SHP77 treated with DMSO at 0.1 percent for 48 hours (cell line): ENCODE measurements around the gene ADARB1.

Experiments used
- DNase-seq: peaks from one replicate; lab custom pipeline; 2025; lab: John Stamatoyannopoulos, UW

ADARB1 gene

GRCh38 chr21:45095505-45095904 lies 21.1 kb downstream of the ADARB1 start:
- DNase-seq = no peak

GRCh38 chr21:45096217-45096616 lies 21.8 kb downstream of the ADARB1 start:
- no peak for DNase-seq

GRCh38 chr21:45097827-45098387 lies 23.5 kb downstream of the ADARB1 start:
- no peak for DNase-seq

GRCh38 chr21:45098867-45099266 lies 24.5 kb downstream of the ADARB1 start:
- no peak for DNase-seq

- no peak for DNase-seq
These were observed 25.2 kb downstream of the ADARB1 start for GRCh38 chr21:45099571-45099970.

GRCh38 chr21:45100866-45101265 lies 26.5 kb downstream of the ADARB1 start:
- no peak for DNase-seq

GRCh38 chr21:45102391-45102932 lies 28.1 kb downstream of the ADARB1 start:
- DNase-seq = no peak

GRCh38 chr21:45103971-45104520 lies 29.7 kb downstream of the ADARB1 start:
- no peak for DNase-seq

- no peak for DNase-seq
These were observed 30.2 kb downstream of the ADARB1 start for GRCh38 chr21:45104560-45104959.

- DNase-seq = no peak
These were observed 31.6 kb downstream of the ADARB1 start for GRCh38 chr21:45105906-45106485.

GRCh38 chr21:45108034-45108790 lies 33.8 kb downstream of the ADARB1 start:
- no peak for DNase-seq

GRCh38 chr21:45108808-45109781 lies 34.7 kb downstream of the ADARB1 start:
- no peak for DNase-seq

GRCh38 chr21:45109831-45110492 lies 35.6 kb downstream of the ADARB1 start:
- DNase-seq = no peak

GRCh38 chr21:45110873-45111624 lies 36.7 kb downstream of the ADARB1 start:
- DNase-seq = no peak

GRCh38 chr21:45111703-45112102 lies 37.3 kb downstream of the ADARB1 start:
- DNase-seq = no peak

GRCh38 chr21:45112371-45112770 lies 38.0 kb downstream of the ADARB1 start:
- DNase-seq = no peak

GRCh38 chr21:45113543-45113942 lies 39.2 kb downstream of the ADARB1 start:
- no peak for DNase-seq

- no peak for DNase-seq
These were observed 39.7 kb downstream of the ADARB1 start for GRCh38 chr21:45114072-45114471.

- no peak for DNase-seq
These were observed 40.1 kb downstream of the ADARB1 start for GRCh38 chr21:45114475-45114874.

GRCh38 chr21:45115141-45115540 lies 40.8 kb downstream of the ADARB1 start:
- DNase-seq = no peak
